Neutrophil (primary cell): ENCODE results near the gene CES3.

ENCODE experiments used
- H3K27ac ChIP-seq: fragments of 200-600 bp; sonication (generic); 2 replicates; pipeline ENCODE4 v1.5.1; 2016; ENCODE audit warnings: mild to moderate bottlenecking, moderate library complexity
- H3K27me3 ChIP-seq: fragments of 200-600 bp; sonication (generic); 2 replicates; pipeline ENCODE4 v1.6.0; 2016; ENCODE audit warnings: mild to moderate bottlenecking
- H3K36me3 ChIP-seq: fragments of 200-600 bp; sonication (generic); 2 replicates; pipeline ENCODE4 v1.5.1; 2017
- H3K4me1 ChIP-seq, 2 experiments: fragments of 200-600 bp in 1 of 2; sonication (generic) in 1 of 2; 1 replicate in 1 of 2; 2 replicates in 1 of 2; pipeline versions ENCODE4 v1.5.1 to v1.6.1; 2013 to 2016; ENCODE audit warnings: low read depth in 1 of 2, low read length in 1 of 2, mild to moderate bottlenecking in 1 of 2, moderate library complexity in 1 of 2; ENCODE audit not compliant: control insufficient read depth in 1 of 2, insufficient read depth in 1 of 2
- H3K4me3 ChIP-seq, 2 experiments: fragments of 200-600 bp in 1 of 2; sonication (generic) in 1 of 2; 1 replicate in 1 of 2; 2 replicates in 1 of 2; pipeline ENCODE4 v1.5.1; 2013 to 2016; ENCODE audit warnings: low read depth in 1 of 2, low read length in 1 of 2, mild to moderate bottlenecking in 1 of 2, moderate library complexity in 1 of 2
- H3K9me3 ChIP-seq: fragments of 200-600 bp; sonication (generic); 2 replicates; pipeline ENCODE4 v1.5.1; 2016
- TF ChIP-seq, protein P1 (sequence below): fragments of 200-600 bp; sonication (generic); IDR thresholded peaks from 2 replicates; pipeline ENCODE4 v1.5.1; 2016; ENCODE audit warnings: antibody characterized with exemption

Gene CES3

GRCh38 chr16:66915041-66915440 is 46.0 kb upstream of the CES3 start:
- no peak overlapping the region for H3K27ac ChIP-seq
- H3K27me3 ChIP-seq = peaks cover 9% of the 10 kb centered on the region
- no peaks in the 10 kb centered on the region for H3K36me3 ChIP-seq
- H3K9me3 ChIP-seq = no peaks in the 10 kb centered on the region
- TF ChIP-seq, protein P1, sequence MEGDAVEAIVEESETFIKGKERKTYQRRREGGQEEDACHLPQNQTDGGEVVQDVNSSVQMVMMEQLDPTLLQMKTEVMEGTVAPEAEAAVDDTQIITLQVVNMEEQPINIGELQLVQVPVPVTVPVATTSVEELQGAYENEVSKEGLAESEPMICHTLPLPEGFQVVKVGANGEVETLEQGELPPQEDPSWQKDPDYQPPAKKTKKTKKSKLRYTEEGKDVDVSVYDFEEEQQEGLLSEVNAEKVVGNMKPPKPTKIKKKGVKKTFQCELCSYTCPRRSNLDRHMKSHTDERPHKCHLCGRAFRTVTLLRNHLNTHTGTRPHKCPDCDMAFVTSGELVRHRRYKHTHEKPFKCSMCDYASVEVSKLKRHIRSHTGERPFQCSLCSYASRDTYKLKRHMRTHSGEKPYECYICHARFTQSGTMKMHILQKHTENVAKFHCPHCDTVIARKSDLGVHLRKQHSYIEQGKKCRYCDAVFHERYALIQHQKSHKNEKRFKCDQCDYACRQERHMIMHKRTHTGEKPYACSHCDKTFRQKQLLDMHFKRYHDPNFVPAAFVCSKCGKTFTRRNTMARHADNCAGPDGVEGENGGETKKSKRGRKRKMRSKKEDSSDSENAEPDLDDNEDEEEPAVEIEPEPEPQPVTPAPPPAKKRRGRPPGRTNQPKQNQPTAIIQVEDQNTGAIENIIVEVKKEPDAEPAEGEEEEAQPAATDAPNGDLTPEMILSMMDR = no peak
- H3K4me1 ChIP-seq = no peaks in the 10 kb centered on the region
- H3K4me3 ChIP-seq = no peak overlapping the region

DNA sequence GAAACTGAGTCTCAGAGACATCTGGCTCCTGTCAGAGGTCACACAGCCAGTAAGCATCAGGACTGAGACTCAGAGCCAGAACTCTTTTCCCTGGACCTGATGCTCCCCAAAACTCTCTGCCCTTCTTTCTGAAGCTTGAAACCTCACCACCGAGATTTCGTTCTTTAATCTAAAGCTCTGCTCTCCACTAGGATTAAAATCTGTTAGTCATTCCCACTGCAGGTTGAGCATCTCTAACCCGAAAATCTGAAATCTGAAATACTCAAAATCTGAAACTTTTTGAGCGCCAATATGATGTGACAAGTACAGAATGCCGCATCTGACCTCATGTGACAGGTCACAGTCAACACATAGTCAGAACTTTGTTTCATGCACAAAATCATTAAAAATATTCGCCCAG is 44.5 kb upstream of the CES3 start:
- Histone ChIP-seq H3K27ac (no peak overlapping the region), H3K9me3 (no peaks in the 10 kb centered on the region), H3K27me3 (peaks cover 24% of the 10 kb centered on the region), H3K4me3 (no peak overlapping the region), H3K4me1 (no peaks in the 10 kb centered on the region), H3K36me3 (no peaks in the 10 kb centered on the region)
- TF ChIP-seq, protein P1 = no peak

DNA sequence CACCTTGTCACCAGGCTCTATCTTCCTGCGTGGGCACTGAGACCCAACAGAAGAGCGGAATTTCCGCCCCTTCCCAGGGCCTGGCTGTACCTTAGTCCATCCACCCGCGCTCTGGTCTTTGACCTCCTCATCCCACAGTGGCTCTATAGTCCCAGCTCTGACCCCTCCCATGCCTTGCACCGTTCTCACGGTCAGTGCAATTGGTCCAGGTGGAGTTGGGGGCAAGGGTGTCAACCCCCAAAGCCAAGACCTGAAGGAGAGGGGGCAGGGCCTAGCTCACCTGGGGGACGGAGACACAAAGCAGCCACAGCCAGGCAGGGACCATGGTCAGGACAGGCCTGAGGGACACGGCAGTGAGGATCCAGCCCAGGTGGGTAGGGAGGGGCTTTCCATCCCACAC is 43.3 kb upstream of the CES3 start:
- no peak overlapping the region for H3K4me3 ChIP-seq
- TF ChIP-seq, protein P1 = no peak
- peaks cover 36% of the 10 kb centered on the region for H3K27me3 ChIP-seq

DNA sequence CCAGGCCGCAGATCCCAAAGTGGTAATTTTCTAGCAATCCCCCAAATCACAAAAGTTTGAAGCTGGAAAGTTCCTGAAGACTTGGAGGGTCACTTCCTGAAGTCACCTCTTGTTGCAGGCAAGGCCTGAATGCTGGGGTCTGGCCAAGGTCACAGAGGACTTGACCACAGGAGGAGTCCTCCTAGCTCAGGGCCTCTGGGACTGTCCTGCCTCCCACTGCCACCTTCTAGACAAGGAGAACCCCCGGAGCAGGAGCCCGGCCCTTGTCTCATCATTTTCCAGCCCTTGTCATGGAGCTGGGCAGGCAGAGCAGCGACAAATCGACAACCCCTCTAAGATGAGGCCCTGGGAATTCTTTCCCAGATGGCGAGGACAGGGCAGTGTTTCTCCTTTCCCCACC is 42.7 kb upstream of the CES3 start:
- no peaks in the 10 kb centered on the region for H3K36me3 ChIP-seq
- no peak overlapping the region for H3K27ac ChIP-seq
- peaks cover 43% of the 10 kb centered on the region for H3K27me3 ChIP-seq
- no peak overlapping the region for H3K4me3 ChIP-seq
- no peaks in the 10 kb centered on the region for H3K4me1 ChIP-seq
- TF ChIP-seq, protein P1 = no peak
- no peaks in the 10 kb centered on the region for H3K9me3 ChIP-seq

More for the DNA sequence above, 43.3 kb upstream of the CES3 start:
- Histone ChIP-seq H3K36me3 (no peaks in the 10 kb centered on the region), H3K27ac (no peak overlapping the region), H3K9me3 (no peaks in the 10 kb centered on the region), H3K4me1 (no peaks in the 10 kb centered on the region)

- Histone ChIP-seq H3K27ac (no peak within 1 kb of the TSS), H3K4me3 (no peak within 1 kb of the TSS), H3K36me3 (no peaks in the 10 kb centered on the region), H3K9me3 (no peaks in the 10 kb centered on the region), H3K4me1 (no peaks in the 10 kb centered on the region), H3K27me3 (peaks cover 49% of the 10 kb centered on the region)
- TF ChIP-seq, protein P1 = no peak
Observed at GRCh38 chr16:66918803-66919568, 42.1 kb upstream of the CES3 start, which contains the start of gene CDH16. CDH16 (minus strand) TSS chr16:66918885; CDS start chr16:66918065, 820 bp downstream.
